ENCODE measurements around the gene ATRN.
"Not testable (repeated sequence)": the region's sequence is repeated elsewhere in the genome, so short reads cannot be mapped to it uniquely, and the experiment has no call there.

ATRN gene

GRCh38 chr20:3470627-3471396, at the start of gene ATRN:
Gene ATRN (plus strand): TSS chr20:3471018. CDS start chr20:3471108, 90 bp downstream.
- DNase-seq (ENCODE audit: low spot score): peak; percentile 89

GRCh38 chr20:3421985-3422384, 48.8 kb upstream of the ATRN start:
- no peak for DNase-seq (ENCODE audit: low spot score)

- no peak for DNase-seq (ENCODE audit: low spot score)
Measured at GRCh38 chr20:3423126-3423525, 47.7 kb upstream of the ATRN start.

GRCh38 chr20:3426766-3427165, 44.1 kb upstream of the ATRN start:
- DNase-seq (ENCODE audit: low spot score): not testable (repeated sequence)

GRCh38 chr20:3430376-3431069, 40.3 kb upstream of the ATRN start:
- no peak for DNase-seq (ENCODE audit: low spot score)

- no peak for DNase-seq (ENCODE audit: low spot score)
Measured at GRCh38 chr20:3431109-3431508, 39.7 kb upstream of the ATRN start.

- no peak for DNase-seq (ENCODE audit: low spot score)
Measured at GRCh38 chr20:3432844-3433243, 38.0 kb upstream of the ATRN start.

GRCh38 chr20:3433744-3434143, 37.1 kb upstream of the ATRN start:
- no peak for DNase-seq (ENCODE audit: low spot score)

- no peak for DNase-seq (ENCODE audit: low spot score)
Measured at GRCh38 chr20:3434232-3434631, 36.6 kb upstream of the ATRN start.

- no peak for DNase-seq (ENCODE audit: low spot score)
Measured at GRCh38 chr20:3436864-3437574, 33.8 kb upstream of the ATRN start.

GRCh38 chr20:3446779-3447178, 24.0 kb upstream of the ATRN start:
- no peak for DNase-seq (ENCODE audit: low spot score)

GRCh38 chr20:3447321-3447720, 23.5 kb upstream of the ATRN start:
- no peak for DNase-seq (ENCODE audit: low spot score)

GRCh38 chr20:3449319-3449718, 21.5 kb upstream of the ATRN start:
- DNase-seq (ENCODE audit: low spot score): no peak

GRCh38 chr20:3452136-3452535, 18.7 kb upstream of the ATRN start:
- no peak for DNase-seq (ENCODE audit: low spot score)

GRCh38 chr20:3452690-3453089, 18.1 kb upstream of the ATRN start:
- no peak for DNase-seq (ENCODE audit: low spot score)

- DNase-seq (ENCODE audit: low spot score): no peak
Measured at GRCh38 chr20:3454831-3455230, 16.0 kb upstream of the ATRN start.

- DNase-seq (ENCODE audit: low spot score): no peak
Measured at GRCh38 chr20:3456648-3457047, 14.2 kb upstream of the ATRN start.

GRCh38 chr20:3459881-3460307, 10.9 kb upstream of the ATRN start:
- DNase-seq (ENCODE audit: low spot score): no peak

GRCh38 chr20:3461211-3461771, 9.5 kb upstream of the ATRN start:
- no peak for DNase-seq (ENCODE audit: low spot score)

- DNase-seq (ENCODE audit: low spot score): no peak
Measured at GRCh38 chr20:3461911-3462677, 8.7 kb upstream of the ATRN start.

GRCh38 chr20:3464166-3464565, 6.7 kb upstream of the ATRN start:
- no peak for DNase-seq (ENCODE audit: low spot score)

- no peak for DNase-seq (ENCODE audit: low spot score)
Measured at GRCh38 chr20:3465301-3465700, 5.5 kb upstream of the ATRN start.

Measured in kidney capillary endothelial cell (primary cell).